IMR-90 (cell line): ENCODE measurements around the gene CDK6. TPM values are rescaled to one million over a fixed set of nuclear protein-coding genes. Genes with fewer than 3 reads are reported as not detected.

ENCODE experiments used
- ATAC-seq: fragments of 200-7000 bp; cut with Tn5 transposase; 2 replicates; pipeline ENCODE4 v1.9.1; 2020; ENCODE audit warnings: low read depth, mild to moderate bottlenecking, moderate library complexity
- BruUV-seq: library from RNA; stranded (reverse); fragments of 400-500 nt; replicated peaks from 2 replicates; lab custom pipeline; 2021; lab: Mats Ljungman, UMichigan
- CTCF ChIA-PET: fragments of 300-600 bp; formaldehyde crosslinking; extraction: SDS; loops from one replicate; lab custom pipeline; 2021; ENCODE audit warnings: antibody characterized with exemption; lab: Yijun Ruan, JAX
- POLR2A ChIA-PET: fragments of 300-600 bp; sonication (Branson Sonifier 250); formaldehyde crosslinking; loops from one replicate; lab custom pipeline; 2022; ENCODE audit warnings: antibody characterized with exemption; ENCODE audit not compliant: unreplicated experiment; lab: Charles Lee
- DNase-seq: peaks from one replicate; pipeline ENCODE4 v3.0.0; 2013
- H2AFZ ChIP-seq: replicated peaks from 2 replicates; pipeline ENCODE3; 2013; ENCODE audit warnings: low read length, mild to moderate bottlenecking; ENCODE audit not compliant: poor library complexity
- H2AK5ac ChIP-seq: 2 replicates; pipeline ENCODE4 v1.6.1; 2013; ENCODE audit warnings: low read depth, low read length, inconsistent platforms
- H2AK9ac ChIP-seq: replicated peaks from 2 replicates; pipeline ENCODE3; 2013; ENCODE audit warnings: mild to moderate bottlenecking, low read depth, low read length, moderate library complexity; ENCODE audit not compliant: poor library complexity
- H2BK120ac ChIP-seq: 2 replicates; pipeline ENCODE4 v1.6.1; 2013; ENCODE audit warnings: low read depth, low read length, inconsistent platforms
- H2BK15ac ChIP-seq: 3 replicates; pipeline ENCODE4 v1.6.1; 2013; ENCODE audit warnings: low read depth, low read length, inconsistent platforms
- H2BK20ac ChIP-seq: 2 replicates; pipeline ENCODE4 v1.6.1; 2013; ENCODE audit warnings: low read depth, mild to moderate bottlenecking, inconsistent platforms, low read length, moderate library complexity
- H2BK5ac ChIP-seq: 2 replicates; pipeline ENCODE4 v1.6.1; 2013; ENCODE audit warnings: mild to moderate bottlenecking, low read depth, low read length, inconsistent platforms; ENCODE audit not compliant: poor library complexity, severe bottlenecking
- H3K14ac ChIP-seq: replicated peaks from 2 replicates; pipeline ENCODE4 v1.6.1; 2013; ENCODE audit warnings: low read depth, low read length, inconsistent platforms
- H3K18ac ChIP-seq: 2 replicates; pipeline ENCODE4 v1.6.1; 2013; ENCODE audit warnings: low read depth, low read length, control low read depth
- H3K23ac ChIP-seq: 2 replicates; pipeline ENCODE4 v1.6.1; 2013; ENCODE audit warnings: low read depth, low read length, inconsistent platforms
- H3K27ac ChIP-seq: 2 replicates; pipeline ENCODE4 v1.5.1; 2013; ENCODE audit warnings: mild to moderate bottlenecking, control low read depth, low read length; ENCODE audit not compliant: insufficient read depth
- H3K27me3 ChIP-seq: 2 replicates; pipeline ENCODE4 v1.6.1; 2013; ENCODE audit warnings: low read length; ENCODE audit not compliant: control insufficient read depth, insufficient read depth
- H3K36me3 ChIP-seq: 2 replicates; pipeline ENCODE4 v1.6.1; 2013; ENCODE audit warnings: low read length, mixed read lengths; ENCODE audit not compliant: control insufficient read depth, insufficient read depth
- H3K4ac ChIP-seq: 2 replicates; pipeline ENCODE4 v1.6.1; 2013; ENCODE audit warnings: low read depth, low read length, inconsistent platforms
- H3K4me1 ChIP-seq: 2 replicates; pipeline ENCODE4 v1.6.1; 2013; ENCODE audit warnings: low read length, mixed read lengths; ENCODE audit not compliant: control insufficient read depth, insufficient read depth
- H3K4me2 ChIP-seq: 2 replicates; pipeline ENCODE4 v1.6.1; 2013; ENCODE audit warnings: low read depth, mild to moderate bottlenecking, control low read depth, low read length, moderate library complexity
- H3K4me3 ChIP-seq: 2 replicates; pipeline ENCODE4 v1.5.1; 2013; ENCODE audit warnings: low read depth, mild to moderate bottlenecking, control low read depth, low read length, moderate library complexity; ENCODE audit not compliant: insufficient read depth
- H3K56ac ChIP-seq: 2 replicates; pipeline ENCODE4 v1.6.1; 2013; ENCODE audit warnings: low read length, inconsistent platforms; ENCODE audit not compliant: insufficient read depth; ENCODE audit errors: extremely low read depth
- H3K79me1 ChIP-seq, 2 experiments: 2 replicates each; pipeline ENCODE4 v1.6.1; 2013; ENCODE audit warnings: low read length in 2 of 2, inconsistent platforms in 1 of 2, low read depth in 1 of 2
- H3K9ac ChIP-seq: 2 replicates; pipeline ENCODE4 v1.6.1; 2013; ENCODE audit warnings: low read depth, low read length, control low read depth
- H3K9me1 ChIP-seq: 2 replicates; pipeline ENCODE4 v1.6.1; 2013; ENCODE audit warnings: low read length, inconsistent platforms; ENCODE audit not compliant: insufficient read depth
- H3K9me3 ChIP-seq: 2 replicates; pipeline ENCODE4 v1.6.1; 2013; ENCODE audit warnings: low read length; ENCODE audit not compliant: control insufficient read depth, insufficient read depth
- H4K20me1 ChIP-seq: 2 replicates; pipeline ENCODE4 v1.6.1; 2013; ENCODE audit warnings: low read length, inconsistent platforms; ENCODE audit not compliant: insufficient read depth
- H4K5ac ChIP-seq: 2 replicates; pipeline ENCODE4 v1.6.1; 2013; ENCODE audit warnings: mild to moderate bottlenecking, low read depth, low read length, control low read depth
- H4K8ac ChIP-seq, 2 experiments: 2 replicates each; pipeline ENCODE4 v1.6.1; 2013; ENCODE audit warnings: low read depth in 2 of 2, low read length in 2 of 2, control low read depth in 1 of 2, inconsistent platforms in 1 of 2
- H4K91ac ChIP-seq: 2 replicates; pipeline ENCODE4 v1.6.1; 2013; ENCODE audit warnings: low read depth, low read length, inconsistent platforms; ENCODE audit not compliant: insufficient read depth
- BHLHE40 ChIP-seq: fragments of 150-350 bp; IDR thresholded peaks from 2 replicates; pipeline ENCODE4 v1.6.1; 2016; ENCODE audit warnings: mild to moderate bottlenecking, low read depth, low read length
- CEBPB ChIP-seq: IDR thresholded peaks from 2 replicates; pipeline ENCODE4 v1.6.1; 2012; ENCODE audit warnings: low read depth, low read length, improper control_type of control experiment
- CHD1 ChIP-seq: IDR thresholded peaks from 2 replicates; pipeline ENCODE4 v1.6.1; 2012; ENCODE audit warnings: low read depth, low read length, improper control_type of control experiment
- FOS ChIP-seq: fragments of 150-350 bp; IDR thresholded peaks from 2 replicates; pipeline ENCODE4 v1.6.1; 2016; ENCODE audit warnings: low read depth, low read length
- MXI1 ChIP-seq: IDR thresholded peaks from 2 replicates; pipeline ENCODE4 v1.6.1; 2012; ENCODE audit warnings: low read depth, mild to moderate bottlenecking, low read length, moderate library complexity, borderline replicate concordance
- NFE2L2 ChIP-seq: fragments of 150-350 bp; IDR thresholded peaks from 2 replicates; pipeline ENCODE4 v1.6.1; 2016; ENCODE audit warnings: low read depth, mild to moderate bottlenecking, low read length
- POLR2A ChIP-seq: IDR thresholded peaks from 2 replicates; pipeline ENCODE4 v1.6.1; 2012; ENCODE audit warnings: mild to moderate bottlenecking, low read depth, low read length
- SMC3 ChIP-seq: fragments of 150-350 bp; IDR thresholded peaks from 2 replicates; pipeline ENCODE4 v1.6.1; 2016; ENCODE audit warnings: low read depth, mild to moderate bottlenecking, antibody characterized with exemption, low read length, moderate library complexity
- WGBS, 2 experiments: methylation state at CpG; one replicate each; pipeline versions ENCODE4 v1.1.5 to v1.1.7; 2013; ENCODE audit warnings: missing lambda C conversion rate in 2 of 2; ENCODE audit not compliant: insufficient read length in 1 of 2; ENCODE audit errors: extremely low coverage in 2 of 2; 5-methylcytosine and 5-hydroxymethylcytosine counted together
- dilution Hi-C: fragments of 300-500 bp; cut with HindIII; formaldehyde crosslinking; loops from one replicate; pipeline ENCODE4 v1.14.3; 2018; ENCODE audit warnings: low sequenced_read_pairs; ENCODE audit not compliant: unreplicated experiment
- in situ Hi-C: fragments of 300-500 bp; cut with MboI; formaldehyde crosslinking; loops from 3 replicates; pipeline ENCODE4 v1.14.3; 2019; ENCODE audit warnings: low sequenced_read_pairs, inconsistent platforms, mixed read lengths
- intact Hi-C: fragments of 100-400 bp; cut with micrococcal nuclease; formaldehyde crosslinking; loops from 2 replicates; pipeline ENCODE4 v1.10.0; 2022
- polyA plus RNA-seq, 3 experiments: library from polyadenylated mRNA; depleted of rRNA; stranded (reverse); fragments of >200 nt; gene quantifications; 2 replicates each; pipeline ENCODE4 v1.2.3, GENCODE V29; 2012; ENCODE audit warnings: low replicate concordance in 1 of 3
- total RNA-seq: library from RNA; depleted of rRNA; stranded (reverse); fragments of >200 nt; gene quantifications from 2 replicates; pipeline ENCODE4 v1.2.3, GENCODE V29; 2012

Gene CDK6
- total and polyA plus RNA-seq, 2 of the 4 experiments (the other 2 are of a cell fraction) = 21.5 to 195 TPM

- ChIA-PET POLR2A (no interaction called here), CTCF (no interaction called here)
- Histone ChIP-seq H3K4ac (no peak overlapping the region), H4K91ac (no peak overlapping the region), H2BK120ac (no peak overlapping the region), H4K20me1 (peaks cover 29% of the 10 kb centered on the region), H3K9ac (no peak overlapping the region), H3K36me3 (peaks cover 2% of the 10 kb centered on the region; the same call in 1 of the 2 replicates), H4K8ac (no peak overlapping the region), H2BK15ac (no peak overlapping the region), H2AFZ (no peak overlapping the region), H3K14ac (no peak overlapping the region), H3K27me3 (no peaks in the 10 kb centered on the region), H3K4me1 (peaks cover 15% of the 10 kb centered on the region), H2AK5ac (no peak overlapping the region), H3K9me1 (peaks cover 13% of the 10 kb centered on the region), H3K79me1 (peaks cover 31 to 90% of the 10 kb centered on the region in 2 experiments), H3K4me2 (no peak overlapping the region), H3K27ac (no peak overlapping the region), H3K4me3 (no peak overlapping the region), H3K18ac (no peak overlapping the region), H2BK20ac (no peak overlapping the region), H2AK9ac (no peak overlapping the region), H4K5ac (no peak overlapping the region), H3K9me3 (no peaks in the 10 kb centered on the region), H2BK5ac (no peak overlapping the region), H3K23ac (no peak overlapping the region), H3K56ac (no peak overlapping the region)
- intact Hi-C loops = loop anchor here (10.0 kb wide), 1 partner anchor 258 kb away; no protein-coding TSS in a partner anchor
- 100% methylated on average over 1 of the region's 5 CpGs; no CpG with 5 or more reads in 1 of the 2 experiments for WGBS, 2 experiments
- DNase-seq (no peak), ATAC-seq (no peak)
- in situ Hi-C loops = no loop called here
- no TSS peak for BruUV-seq
- dilution Hi-C loops = no loop called here
- no peak for TF ChIP-seq MXI1
- no peak for TF ChIP-seq BHLHE40
- no peak for TF ChIP-seq CHD1
- no peak for TF ChIP-seq FOS
- TF ChIP-seq CEBPB = no peak
- no peak for TF ChIP-seq POLR2A
- no peak for TF ChIP-seq SMC3
- TF ChIP-seq NFE2L2 = no peak
Measured at GRCh38 chr7:92647011-92647625, 189.3 kb downstream of the CDK6 start.
